C4-2B (cell line): ENCODE results near the gene KLF15.

Experiments
- CTCF ChIP-seq: fragments of 450-650 bp; conservative IDR thresholded peaks from 2 replicates; pipeline ENCODE4 v1.5.1; 2017; ENCODE audit warnings: mild to moderate bottlenecking
- ZFX ChIP-seq: fragments of 450-650 bp; IDR thresholded peaks from 2 replicates; pipeline ENCODE4 v1.6.1; 2017

- TF ChIP-seq CTCF (no peak), ZFX (no peak)
Observed at GRCh38 chr3:126360714-126361060, 3.5 kb upstream of the KLF15 start.
